Retinal pigment epithelial cell (primary cell): ENCODE measurements around the gene GNRH2.
A peak's percentile ranks its signal among the peaks of the same experiment; 100 is the strongest.

Experiments used
- DNase-seq: peaks from one replicate; pipeline ENCODE4 v3.0.0-alpha.2; 2010; ENCODE audit warnings: low read depth
- H3K4me3 ChIP-seq: 2 replicates; pipeline ENCODE4 v1.5.1; 2011; ENCODE audit warnings: mild to moderate bottlenecking, low read length, control low read depth, moderate library complexity
- CTCF ChIP-seq: conservative IDR thresholded peaks from 2 replicates; pipeline ENCODE4 v1.5.1; 2011; ENCODE audit warnings: low read depth, low read length, control low read depth, inconsistent platforms

Gene GNRH2

GRCh38 chr20:3041854-3042409 lies 1.5 kb upstream of the GNRH2 start:
- TF ChIP-seq CTCF, result no peak
- H3K4me3 ChIP-seq, result no peak overlapping the region
- DNase-seq, result no peak

- no peak for DNase-seq
- H3K4me3 ChIP-seq, result no peak overlapping the region
- no peak for TF ChIP-seq CTCF
Measured at GRCh38 chr20:3042625-3043024, 797 bp upstream of the GNRH2 start.

GRCh38 chr20:3044336-3044965 lies 1.0 kb downstream of the GNRH2 start:
- no peak overlapping the region for H3K4me3 ChIP-seq
- TF ChIP-seq CTCF, result no peak
- no peak for DNase-seq

GRCh38 chr20:3045042-3045815 lies 1.8 kb downstream of the GNRH2 start:
- DNase-seq, result no peak
- no peak for TF ChIP-seq CTCF
- peak overlapping the region; percentile 73 for H3K4me3 ChIP-seq

GRCh38 chr20:3045816-3046676 lies 2.6 kb downstream of the GNRH2 start, which contains the start of gene MRPS26:
TSS of gene MRPS26 (plus strand) at chr20:3046052. CDS start at chr20:3046069, 17 bp downstream.
- no peak for TF ChIP-seq CTCF
- no peak for DNase-seq
- H3K4me3 ChIP-seq, result peak within 1 kb of the TSS; percentile 73

GRCh38 chr20:3046677-3047462 lies 3.4 kb downstream of the GNRH2 start:
- DNase-seq, result no peak
- H3K4me3 ChIP-seq, result peak overlapping the region; percentile 73
- TF ChIP-seq CTCF, result no peak
